ENCODE data around the gene HTRA3.

The HTRA3 gene

DNA sequence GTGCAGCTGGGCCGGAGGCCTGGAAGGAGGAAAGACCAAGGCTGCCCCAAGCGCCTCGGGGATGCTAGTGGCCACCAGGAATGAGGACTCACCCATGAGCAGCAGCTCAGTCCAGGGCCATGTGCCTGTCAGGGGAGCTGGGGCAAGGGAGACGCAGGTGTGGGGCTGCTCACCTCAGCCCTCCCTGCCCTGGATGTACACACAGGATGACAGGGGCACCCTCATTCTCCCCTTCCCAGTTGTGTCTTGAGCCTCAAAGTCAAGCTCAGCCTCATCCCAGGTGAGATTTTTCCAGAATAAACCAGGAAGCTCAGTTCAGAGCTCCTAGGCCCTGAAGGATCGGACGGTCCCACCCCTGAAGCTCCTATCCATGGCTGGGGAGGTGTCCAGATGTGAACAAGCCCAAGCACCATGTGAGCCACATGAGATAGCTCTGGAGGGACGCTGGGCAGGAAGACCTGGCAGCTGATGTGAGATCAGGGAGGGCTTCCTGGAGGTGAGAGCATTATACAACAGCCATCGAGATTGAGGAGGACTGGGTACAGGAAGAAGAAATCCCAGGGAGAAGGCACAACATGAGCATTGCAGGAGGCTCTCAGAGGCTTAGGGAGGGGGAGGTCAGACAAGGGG, 23.0 kb downstream of the HTRA3 start:
- Histone ChIP-seq H3K4me3 (ENCODE audit: low read length) (no peak overlapping the region), H3K36me3 (replicated peaks; ENCODE audit: low read depth, low read length) (no peaks in the 10 kb centered on the region), H3K4me1 (ENCODE audit: low read length) (peaks cover 5% of the 10 kb centered on the region; the same call in 1 of the 2 replicates), H3K9ac (ENCODE audit: low read length) (no peak overlapping the region), H3K27me3 (ENCODE audit: low read depth, low read length) (no peaks in the 10 kb centered on the region), H2AFZ (ENCODE audit: low read depth, low read length) (no peak overlapping the region), H3K79me2 (ENCODE audit: low read length) (no peaks in the 10 kb centered on the region), H4K20me1 (ENCODE audit: insufficient read depth, low read length) (no peaks in the 10 kb centered on the region), H3K27ac (ENCODE audit: low read length) (no peak overlapping the region), H3K4me2 (ENCODE audit: low read length) (no peak overlapping the region), H3K9me3 (ENCODE audit: insufficient read depth, low read length) (no peaks in the 10 kb centered on the region)
- TF ChIP-seq CTCF (IDR thresholded peaks at IDR 0.05; ENCODE audit: low read depth, low read length) (no peak), EZH2phosphoT487 (IDR thresholded peaks at IDR 0.05; ENCODE audit: low read depth) (no peak)

DNA sequence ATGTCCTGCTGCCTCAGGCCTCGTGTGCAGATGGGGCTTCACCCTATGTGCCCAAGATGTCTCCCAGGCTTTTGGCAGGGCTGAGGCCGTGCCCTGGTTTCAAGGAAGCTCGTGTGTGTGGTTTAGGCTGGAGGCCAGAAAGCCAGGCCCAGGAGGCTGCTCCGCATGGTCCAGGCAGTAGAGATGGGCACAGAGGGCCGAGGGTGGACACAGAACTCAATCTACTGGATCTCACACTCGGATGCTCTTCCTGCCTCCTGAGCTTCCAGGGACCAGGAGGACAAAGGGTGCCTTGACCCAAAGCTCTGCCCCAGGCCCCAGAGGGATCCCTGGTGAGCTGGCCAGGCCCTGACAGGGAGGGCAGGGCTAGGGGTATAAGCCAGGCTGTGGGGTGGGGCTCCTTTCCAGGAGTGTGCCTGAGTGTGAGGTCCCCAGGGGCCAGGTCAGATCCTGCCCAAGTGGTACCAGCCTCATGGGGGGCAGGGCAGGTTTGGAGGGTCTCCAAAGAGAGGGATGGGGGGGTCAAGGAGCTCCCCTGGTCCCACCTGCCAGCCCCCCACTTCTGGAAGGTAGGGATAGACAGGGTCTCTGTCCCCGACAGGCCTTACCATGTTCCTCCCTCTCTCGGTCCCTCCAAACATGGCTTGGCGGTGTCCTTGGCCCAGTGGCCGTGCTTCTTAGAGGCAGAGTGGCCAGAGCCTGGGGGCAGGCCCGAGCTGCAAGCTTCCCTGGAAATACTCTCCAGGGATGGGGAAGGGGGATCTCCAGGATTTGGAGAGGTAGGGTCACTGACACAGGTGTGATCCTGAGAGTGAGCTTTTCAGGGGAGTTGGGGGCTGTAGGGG, 23.8 kb downstream of the HTRA3 start:
- Histone ChIP-seq H2AFZ (ENCODE audit: low read depth, low read length) (no peak overlapping the region), H3K79me2 (ENCODE audit: low read length) (no peaks in the 10 kb centered on the region), H3K4me3 (ENCODE audit: low read length) (no peak overlapping the region), H4K20me1 (ENCODE audit: insufficient read depth, low read length) (no peaks in the 10 kb centered on the region), H3K36me3 (replicated peaks; ENCODE audit: low read depth, low read length) (no peaks in the 10 kb centered on the region), H3K27ac (ENCODE audit: low read length) (no peak overlapping the region), H3K27me3 (ENCODE audit: low read depth, low read length) (no peaks in the 10 kb centered on the region), H3K9ac (ENCODE audit: low read length) (no peak overlapping the region), H3K4me2 (ENCODE audit: low read length) (no peak overlapping the region), H3K4me1 (ENCODE audit: low read length) (peaks cover 5% of the 10 kb centered on the region; the same call in 1 of the 2 replicates), H3K9me3 (ENCODE audit: insufficient read depth, low read length) (no peaks in the 10 kb centered on the region)
- no peak for TF ChIP-seq EZH2phosphoT487 (IDR thresholded peaks at IDR 0.05; ENCODE audit: low read depth)
- TF ChIP-seq CTCF (IDR thresholded peaks at IDR 0.05; ENCODE audit: low read depth, low read length) = no peak

GRCh38 chr4:8294036-8294435, 24.5 kb downstream of the HTRA3 start:
- no peaks in the 10 kb centered on the region for H4K20me1 ChIP-seq (ENCODE audit: insufficient read depth, low read length)
- no peaks in the 10 kb centered on the region for H3K9me3 ChIP-seq (ENCODE audit: insufficient read depth, low read length)
- H3K4me1 ChIP-seq (ENCODE audit: low read length) = peaks cover 5% of the 10 kb centered on the region; the same call in 1 of the 2 replicates
- TF ChIP-seq CTCF (IDR thresholded peaks at IDR 0.05; ENCODE audit: low read depth, low read length) = no peak
- H3K27ac ChIP-seq (ENCODE audit: low read length) = no peak overlapping the region
- no peak overlapping the region for H3K9ac ChIP-seq (ENCODE audit: low read length)
- no peaks in the 10 kb centered on the region for H3K79me2 ChIP-seq (ENCODE audit: low read length)
- no peak overlapping the region for H3K4me3 ChIP-seq (ENCODE audit: low read length)
- H2AFZ ChIP-seq (ENCODE audit: low read depth, low read length) = no peak overlapping the region
- no peaks in the 10 kb centered on the region for H3K36me3 ChIP-seq (replicated peaks; ENCODE audit: low read depth, low read length)
- H3K4me2 ChIP-seq (ENCODE audit: low read length) = no peak overlapping the region
- no peaks in the 10 kb centered on the region for H3K27me3 ChIP-seq (ENCODE audit: low read depth, low read length)

DNA sequence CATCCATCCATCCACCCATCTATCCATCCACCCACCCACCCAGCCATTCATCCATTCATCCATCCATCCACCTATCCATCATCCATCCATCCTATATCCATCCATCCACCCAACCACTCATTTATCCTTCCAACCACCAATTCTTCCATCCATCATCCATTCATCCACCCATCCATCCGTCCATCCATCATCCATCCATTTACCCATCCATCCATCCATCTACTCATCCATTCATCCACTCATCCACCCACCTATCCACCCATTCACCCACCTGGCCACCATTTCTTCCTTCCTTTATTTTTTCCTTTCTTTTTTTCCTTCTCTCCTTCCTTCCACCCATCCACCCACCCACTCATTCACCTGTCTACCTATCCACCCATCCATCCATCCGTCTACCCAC, 25.2 kb downstream of the HTRA3 start:
- H3K4me3 ChIP-seq (ENCODE audit: low read length) = no peak overlapping the region
- peaks cover 5% of the 10 kb centered on the region; the same call in 1 of the 2 replicates for H3K4me1 ChIP-seq (ENCODE audit: low read length)
- no peak overlapping the region for H3K27ac ChIP-seq (ENCODE audit: low read length)
- no peak overlapping the region for H2AFZ ChIP-seq (ENCODE audit: low read depth, low read length)
- H3K27me3 ChIP-seq (ENCODE audit: low read depth, low read length) = 0 out of 2 replicates have a peak, but pooled peaks cover 3% of the 10 kb centered on the region
- H3K9ac ChIP-seq (ENCODE audit: low read length) = no peak overlapping the region
- TF ChIP-seq CTCF (IDR thresholded peaks at IDR 0.05; ENCODE audit: low read depth, low read length) (no peak), EZH2phosphoT487 (IDR thresholded peaks at IDR 0.05; ENCODE audit: low read depth) (no peak)
- no peaks in the 10 kb centered on the region for H3K36me3 ChIP-seq (replicated peaks; ENCODE audit: low read depth, low read length)
- H3K79me2 ChIP-seq (ENCODE audit: low read length) = no peaks in the 10 kb centered on the region
- no peak overlapping the region for H3K4me2 ChIP-seq (ENCODE audit: low read length)
- no peaks in the 10 kb centered on the region for H4K20me1 ChIP-seq (ENCODE audit: insufficient read depth, low read length)
- H3K9me3 ChIP-seq (ENCODE audit: insufficient read depth, low read length) = no peaks in the 10 kb centered on the region
